ENCODE data around the gene SNRPE. TPM values are rescaled to one million over a fixed set of nuclear protein-coding genes. Genes with fewer than 3 reads are reported as not detected.
"Not testable (repeated sequence)": the region's sequence is repeated elsewhere in the genome, so short reads cannot be mapped to it uniquely, and the experiment has no call there.

Gene SNRPE
- total RNA-seq, 8 experiments from 2014 or later = 104 to 392 (median 191) TPM

DNA sequence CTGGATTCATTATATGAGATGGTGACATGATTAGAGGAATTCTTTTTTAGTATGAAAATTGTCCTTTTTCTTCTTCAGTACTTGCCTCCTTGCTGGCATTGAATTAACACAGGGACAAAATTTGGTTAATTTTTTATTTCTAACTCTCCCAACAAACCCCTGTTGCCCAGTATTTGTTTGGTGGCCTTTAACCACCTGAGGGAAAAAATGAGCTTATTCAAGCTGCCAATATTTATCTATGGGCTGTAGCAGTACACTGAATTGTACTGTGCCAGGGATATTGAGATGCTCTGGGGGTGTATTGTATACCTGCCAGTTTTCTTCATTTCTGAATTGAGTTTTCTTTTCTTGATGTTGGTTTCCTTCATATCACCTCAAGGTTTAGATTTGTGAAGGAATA is 8.3 kb upstream of the SNRPE start:
- not testable (repeated sequence) for H3K4me3 ChIP-seq; ATAC-seq (replicated peaks in 6 of 8); H3K27ac ChIP-seq; H3K4me1 ChIP-seq (replicated peaks in 1 of 2)
- in situ Hi-C loops (cut with MboI; ENCODE audit: low pct_unique_long_range_greater_than_20kb in 2 of 9, low sequenced_read_pairs in 9 of 9, unreplicated experiment in 9 of 9) = loop anchor here in 6 of 9 experiments (25.0 kb wide), 2 partner anchors 509 to 534 kb away; partner anchors contain the start of gene PLEKHA6 (in 1 of the 6)

DNA sequence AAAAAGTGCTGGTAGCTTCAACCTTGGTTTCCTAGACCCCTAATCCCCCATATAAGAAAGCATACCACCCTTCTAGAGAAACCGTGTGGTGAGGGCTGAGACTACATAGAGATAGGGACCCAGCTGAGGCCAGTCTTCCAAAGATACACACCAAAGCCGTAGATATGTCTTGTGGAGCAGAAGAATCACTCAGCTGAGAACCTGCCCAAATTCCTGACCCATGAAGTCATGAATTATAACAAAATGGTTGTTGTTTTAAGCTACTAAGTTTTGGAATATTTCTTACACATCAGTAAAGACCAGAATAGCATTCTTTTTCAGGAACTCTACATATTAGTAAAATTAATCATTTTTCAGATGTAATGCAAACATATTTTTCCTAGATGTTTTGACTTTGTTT is 3.3 kb upstream of the SNRPE start:
- no peak overlapping the region for H3K27ac ChIP-seq
- peaks cover 6% of the 10 kb centered on the region in 2 donors for H3K4me1 ChIP-seq (replicated peaks in 1 of 2)
- no peak overlapping the region for H3K4me3 ChIP-seq
- in situ Hi-C loops (cut with MboI; ENCODE audit: low pct_unique_long_range_greater_than_20kb in 2 of 9, low sequenced_read_pairs in 9 of 9, unreplicated experiment in 9 of 9) = loop anchor here in 6 of 9 experiments (25.0 kb wide), 2 partner anchors 504 to 529 kb away; partner anchors contain the start of gene PLEKHA6 (in 1 of the 6)
- no peak for ATAC-seq (replicated peaks in 6 of 8)
- 50 to 80% (median 50%) methylated on average over 1 to 2 of the region's 2 CpGs; no CpG with 5 or more reads in 5 of the 10 experiments for WGBS, 10 experiments

DNA sequence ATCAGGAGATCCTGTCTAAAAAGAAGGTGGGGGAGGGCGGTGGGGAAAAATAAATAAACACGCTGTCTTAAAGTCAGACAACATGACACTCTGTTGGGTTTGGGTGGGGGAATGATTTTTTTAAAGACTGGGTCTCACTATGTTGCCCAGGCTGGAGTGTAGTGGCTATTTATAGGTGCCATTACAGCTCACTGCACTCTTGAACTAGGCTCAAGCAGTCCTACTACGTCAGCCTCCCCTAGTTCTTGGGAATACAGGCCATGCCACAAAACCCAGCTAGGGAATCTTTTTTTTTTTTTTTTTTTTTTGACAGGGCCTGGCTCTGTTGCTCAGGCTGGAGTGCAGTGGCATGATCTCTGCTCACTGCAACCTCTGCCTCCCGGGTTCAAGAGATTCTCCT is 2.4 kb upstream of the SNRPE start:
- in situ Hi-C loops (cut with MboI; ENCODE audit: low pct_unique_long_range_greater_than_20kb in 2 of 9, low sequenced_read_pairs in 9 of 9, unreplicated experiment in 9 of 9) = loop anchor here in 6 of 9 experiments (25.0 kb wide), 2 partner anchors 503 to 528 kb away; partner anchors contain the start of gene PLEKHA6 (in 1 of the 6)
- peaks cover 6 to 10% of the 10 kb centered on the region in 2 donors for H3K4me1 ChIP-seq (replicated peaks in 1 of 2)

DNA sequence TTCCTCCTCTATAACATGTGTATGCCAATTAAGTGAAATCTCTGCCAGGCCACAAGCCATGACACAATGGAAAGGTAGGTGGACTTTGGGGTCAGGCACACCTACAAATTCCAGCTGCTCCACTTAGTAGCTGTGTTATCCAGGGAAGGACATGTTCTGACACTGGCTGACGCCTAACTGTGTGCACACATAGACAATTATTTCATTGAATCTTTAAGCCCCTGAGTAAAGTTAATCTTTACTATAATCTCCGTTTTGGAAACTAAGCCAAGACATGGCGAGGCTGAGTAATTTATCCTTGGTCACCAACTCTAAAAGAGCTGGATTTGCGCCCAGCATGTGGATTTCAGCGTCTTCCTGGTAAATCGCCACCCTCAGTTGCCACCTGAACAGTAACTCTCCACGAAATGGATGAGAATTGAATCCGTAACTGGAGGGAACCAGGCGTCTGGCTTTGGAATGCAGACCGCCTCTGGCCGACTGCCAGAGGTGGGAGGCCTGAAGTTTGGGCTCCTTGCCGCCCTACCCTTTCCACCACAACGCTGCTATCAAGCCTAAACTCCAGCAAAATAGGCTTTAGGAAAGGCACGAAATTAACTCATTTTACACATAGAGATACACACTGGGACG is 888 bp upstream of the SNRPE start:
- Histone ChIP-seq H3K4me3 (no peak overlapping the region), H3K27ac (no peak overlapping the region), H3K4me1 (replicated peaks in 1 of 2) (peaks cover 6 to 10% of the 10 kb centered on the region in 2 donors)
- ATAC-seq (replicated peaks in 6 of 8) = peak in 1 of 8 experiments; percentile 1
- WGBS, 10 experiments = 6 to 90% (median 82%) methylated on average over 1 to 14 of the region's 15 CpGs
- in situ Hi-C loops (cut with MboI; ENCODE audit: low pct_unique_long_range_greater_than_20kb in 2 of 9, low sequenced_read_pairs in 9 of 9, unreplicated experiment in 9 of 9) = loop anchor here in 8 of 9 experiments (10.0 to 25.0 kb wide), 5 partner anchors 264 to 527 kb away; partner anchors contain the start of gene PLEKHA6 (in 1 of the 8)

More for the DNA sequence above, 2.4 kb upstream of the SNRPE start:
- H3K4me3 ChIP-seq = no peak overlapping the region
- no peak for ATAC-seq (replicated peaks in 6 of 8)
- no peak overlapping the region for H3K27ac ChIP-seq
- 78 to 87% (median 81%) methylated on average over 2 to 4 of the region's 4 CpGs; no CpG with 5 or more reads in 6 of the 10 experiments for WGBS, 10 experiments

DNA sequence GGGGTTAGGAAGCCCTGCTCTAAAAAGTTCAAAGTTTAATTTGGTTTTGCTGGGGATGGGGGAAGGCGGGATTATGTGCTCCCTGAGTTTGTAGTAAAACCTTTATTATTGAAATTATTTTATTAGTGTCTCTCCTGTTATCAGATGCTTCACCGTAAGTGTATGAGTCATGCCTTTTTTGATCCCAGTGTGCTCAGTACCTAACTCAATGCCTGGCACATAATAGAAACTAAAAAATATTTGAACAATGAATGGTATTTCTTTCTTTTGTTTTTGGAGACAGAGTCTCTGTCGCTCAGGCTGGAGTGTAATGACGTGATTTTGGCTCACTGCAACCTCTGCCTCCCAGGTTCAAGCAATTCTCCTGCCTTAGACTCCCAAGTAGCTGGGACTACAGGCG is 6.4 kb downstream of the SNRPE start:
- no peak for ATAC-seq (replicated peaks in 6 of 8)

DNA sequence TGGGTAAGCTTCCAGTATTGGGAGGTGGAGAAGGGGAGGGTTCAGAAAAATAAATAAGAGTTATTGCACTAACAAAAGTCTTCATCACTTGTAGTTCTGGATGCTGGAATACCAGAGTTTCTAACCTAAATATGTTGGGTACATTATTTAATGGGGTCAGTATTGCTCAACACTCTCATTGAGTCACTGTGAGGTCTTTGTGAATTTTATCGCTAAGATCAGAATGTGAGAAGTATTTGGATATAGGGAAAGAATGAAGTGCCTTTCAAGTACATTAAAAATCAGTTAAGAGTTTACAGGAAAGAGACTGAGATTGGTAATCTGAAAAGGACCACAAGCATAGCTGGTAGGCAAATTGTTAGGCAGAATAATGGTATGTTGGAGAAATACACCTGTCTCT is 8.8 kb downstream of the SNRPE start:
- in situ Hi-C loops (cut with MboI; ENCODE audit: low pct_unique_long_range_greater_than_20kb in 2 of 9, low sequenced_read_pairs in 9 of 9, unreplicated experiment in 9 of 9) = loop anchor here in 7 of 9 experiments (5.0 to 25.0 kb wide), 5 partner anchors 252 to 517 kb away; partner anchors contain the start of gene PLEKHA6 (in 1 of the 7)
- Histone ChIP-seq H3K4me3 (no peak overlapping the region), H3K4me1 (replicated peaks in 1 of 2) (peaks cover 6% of the 10 kb centered on the region in 2 donors), H3K27ac (no peak overlapping the region)
- 43 to 100% (median 100%) methylated on average over 1 of the region's 1 CpG; no CpG with 5 or more reads in 2 of the 10 experiments for WGBS, 10 experiments
- ATAC-seq (replicated peaks in 6 of 8) = no peak

More for the DNA sequence above, 6.4 kb downstream of the SNRPE start:
- WGBS, 10 experiments = 68 to 100% (median 82%) methylated on average over 1 to 5 of the region's 5 CpGs; no CpG with 5 or more reads in 2 of the 10 experiments
- peaks cover 6 to 11% of the 10 kb centered on the region in 2 donors for H3K4me1 ChIP-seq (replicated peaks in 1 of 2)
- no peak overlapping the region for H3K27ac ChIP-seq
- in situ Hi-C loops (cut with MboI; ENCODE audit: low pct_unique_long_range_greater_than_20kb in 2 of 9, low sequenced_read_pairs in 9 of 9, unreplicated experiment in 9 of 9) = loop anchor here in 8 of 9 experiments (10.0 to 25.0 kb wide), 5 partner anchors 257 to 519 kb away; partner anchors contain the start of gene PLEKHA6 (in 1 of the 8)
- H3K4me3 ChIP-seq = no peak overlapping the region

DNA sequence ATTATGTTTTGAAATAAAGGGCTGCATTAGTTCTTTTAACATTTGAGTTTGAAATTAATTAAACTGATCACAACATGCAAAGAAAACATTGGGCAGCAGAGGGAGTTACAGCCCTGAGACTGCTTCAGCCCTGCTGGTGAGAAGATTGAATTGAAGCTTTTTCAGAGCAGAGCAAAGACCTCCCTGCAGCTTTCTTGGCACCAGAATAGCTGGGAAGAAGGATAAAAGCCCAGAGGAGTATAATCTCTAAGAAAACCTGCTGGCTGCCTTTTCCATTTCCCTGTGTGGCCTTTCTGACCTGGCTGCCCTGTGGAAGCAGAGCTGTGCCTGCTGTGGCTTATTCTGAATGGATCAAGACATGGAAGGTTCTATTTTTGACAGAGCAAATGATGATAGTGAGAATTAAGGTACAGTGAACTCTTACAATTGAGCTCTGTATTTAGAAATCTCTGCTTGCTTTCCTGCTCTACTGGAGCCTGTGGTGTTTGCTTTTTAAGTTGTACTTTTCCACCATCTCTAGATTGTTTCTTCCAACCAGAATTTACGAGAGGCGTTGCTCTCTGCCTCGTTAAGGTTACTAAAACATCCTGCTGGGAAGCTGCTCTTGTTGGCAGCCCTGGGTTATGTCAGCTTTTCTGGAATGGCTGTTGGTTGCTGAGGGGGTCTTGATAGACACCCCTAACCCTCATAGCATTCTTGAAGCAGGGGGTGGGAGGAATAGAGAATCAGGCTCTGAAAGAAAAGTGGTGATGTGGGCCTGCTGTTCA is 9.9 kb downstream of the SNRPE start:
- Histone ChIP-seq H3K4me1 (replicated peaks in 1 of 2) (peaks cover 6% of the 10 kb centered on the region in 2 donors), H3K4me3 (no peak overlapping the region), H3K27ac (no peak overlapping the region)
- ATAC-seq (replicated peaks in 6 of 8) = peak; percentile 76 to 93 (median 87)
- in situ Hi-C loops (cut with MboI; ENCODE audit: low pct_unique_long_range_greater_than_20kb in 2 of 9, low sequenced_read_pairs in 9 of 9, unreplicated experiment in 9 of 9) = loop anchor here in 7 of 9 experiments (5.0 to 25.0 kb wide), 5 partner anchors 251 to 516 kb away; partner anchors contain the start of gene PLEKHA6 (in 1 of the 7)
- 78 to 100% (median 88%) methylated on average over 1 to 3 of the region's 3 CpGs; no CpG with 5 or more reads in 4 of the 10 experiments for WGBS, 10 experiments

DNA sequence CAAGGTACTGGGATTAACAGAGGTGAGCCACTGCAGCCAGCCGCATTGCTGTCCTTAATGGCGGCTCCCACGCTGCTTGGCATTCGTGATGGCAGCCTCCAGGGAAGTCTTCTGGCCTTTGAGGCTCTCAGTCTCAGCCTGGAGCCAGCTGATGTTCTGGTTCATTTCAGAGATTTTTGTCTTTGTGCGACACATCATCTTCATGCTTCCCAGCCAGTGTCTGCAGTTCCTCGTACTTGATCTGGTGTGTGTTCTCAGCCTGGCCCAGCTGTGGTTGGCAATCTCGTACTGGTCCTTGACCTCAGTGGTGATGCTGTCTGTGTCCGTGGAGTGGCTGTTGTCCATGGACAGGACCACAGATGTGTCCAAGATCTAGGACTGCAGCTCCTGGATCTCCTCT is 11.7 kb downstream of the SNRPE start:
- H3K4me3 ChIP-seq = no peak overlapping the region
- ATAC-seq (replicated peaks in 6 of 8) = no peak
- in situ Hi-C loops (cut with MboI; ENCODE audit: low pct_unique_long_range_greater_than_20kb in 2 of 9, low sequenced_read_pairs in 9 of 9, unreplicated experiment in 9 of 9) = loop anchor here in 7 of 9 experiments (5.0 to 25.0 kb wide), 5 partner anchors 249 to 514 kb away; partner anchors contain the start of gene PLEKHA6 (in 1 of the 7)
- H3K4me1 ChIP-seq (replicated peaks in 1 of 2) = peaks cover 6% of the 10 kb centered on the region in 2 donors
- WGBS, 10 experiments = 60 to 95% (median 89%) methylated on average over 3 to 8 of the region's 8 CpGs; no CpG with 5 or more reads in 5 of the 10 experiments
- no peak overlapping the region for H3K27ac ChIP-seq

DNA sequence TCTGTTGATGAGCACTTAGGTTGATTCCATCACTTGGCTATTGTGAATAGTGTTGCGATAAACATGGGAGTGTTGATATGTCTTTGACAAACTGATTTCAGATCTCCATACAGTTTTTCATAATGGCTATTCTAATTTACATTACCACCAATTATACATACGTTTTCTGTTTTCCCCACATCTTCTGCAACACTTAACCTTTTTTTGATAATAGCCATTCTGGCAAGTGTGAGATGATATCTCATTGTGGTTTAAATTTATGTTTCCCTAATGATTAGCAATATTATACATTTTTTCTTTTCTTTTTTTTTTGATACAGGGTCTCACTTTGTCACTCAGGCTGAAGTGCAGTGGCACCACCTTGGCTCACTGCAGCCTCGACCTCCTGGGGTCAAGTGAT is 17.0 kb downstream of the SNRPE start:
- Histone ChIP-seq H3K27ac (no peak overlapping the region), H3K4me3 (no peak overlapping the region), H3K4me1 (replicated peaks in 1 of 2) (no peaks in the 10 kb centered on the region)
- in situ Hi-C loops (cut with MboI; ENCODE audit: low pct_unique_long_range_greater_than_20kb in 2 of 9, low sequenced_read_pairs in 9 of 9, unreplicated experiment in 9 of 9) = loop anchor here in 3 of 9 experiments (10.0 kb wide), 1 partner anchor 246 kb away; no protein-coding TSS in a partner anchor
- ATAC-seq (replicated peaks in 6 of 8) = no peak
- WGBS, 10 experiments = 80 to 100% (median 93%) methylated on average over 1 to 3 of the region's 3 CpGs

DNA sequence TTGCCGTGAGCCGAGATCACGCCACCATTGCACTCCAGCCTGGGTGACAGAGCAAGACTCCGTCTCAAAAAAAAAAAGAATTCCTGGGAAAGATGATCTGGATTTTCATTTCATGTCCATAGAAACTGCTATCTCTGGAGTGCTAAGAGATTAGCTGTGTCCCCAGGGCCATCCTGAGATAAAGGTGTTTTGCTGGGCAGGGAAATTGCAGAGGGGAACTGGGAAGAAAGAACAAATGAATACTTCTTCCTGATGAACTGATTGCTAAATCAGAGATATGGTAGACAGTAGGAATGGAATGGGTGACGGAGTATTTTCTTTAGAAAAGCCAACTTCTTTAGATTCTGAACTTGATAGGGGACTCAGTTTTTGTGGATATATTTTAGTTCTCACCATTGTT is 19.2 kb downstream of the SNRPE start:
- 91 to 100% (median 100%) methylated on average over 1 to 5 of the region's 5 CpGs; no CpG with 5 or more reads in 4 of the 10 experiments for WGBS, 10 experiments
- ATAC-seq (replicated peaks in 6 of 8) = no peak
- H3K27ac ChIP-seq = no peak overlapping the region
- in situ Hi-C loops (cut with MboI; ENCODE audit: low pct_unique_long_range_greater_than_20kb in 2 of 9, low sequenced_read_pairs in 9 of 9, unreplicated experiment in 9 of 9) = no loop called here
- no peaks in the 10 kb centered on the region for H3K4me1 ChIP-seq (replicated peaks in 1 of 2)
- H3K4me3 ChIP-seq = no peak overlapping the region

DNA sequence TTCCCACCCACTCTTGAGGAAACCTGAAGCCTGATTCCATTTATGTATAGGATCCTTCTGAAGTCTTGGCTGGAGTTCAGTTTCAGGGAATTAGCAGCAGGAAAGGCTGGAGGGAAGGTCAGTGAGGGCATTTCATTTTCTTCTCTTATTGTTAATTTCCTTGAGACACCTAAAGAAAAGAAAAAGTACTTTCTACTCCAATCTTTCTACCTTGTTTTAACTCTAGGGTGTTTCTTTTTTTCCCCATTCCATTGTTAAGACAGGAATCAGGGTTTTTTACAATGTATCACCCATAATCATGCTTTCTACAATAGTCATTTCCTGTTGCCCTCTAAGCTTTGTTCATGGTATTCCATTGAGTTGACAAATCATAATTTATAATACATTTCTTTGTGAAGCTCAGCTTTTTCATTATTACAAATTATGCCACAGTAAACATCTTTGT is 27.4 kb downstream of the SNRPE start:
- in situ Hi-C loops (cut with MboI; ENCODE audit: low pct_unique_long_range_greater_than_20kb in 2 of 9, low sequenced_read_pairs in 9 of 9, unreplicated experiment in 9 of 9) = no loop called here
- no peaks in the 10 kb centered on the region for H3K4me1 ChIP-seq (replicated peaks in 1 of 2)
- no peak overlapping the region for H3K4me3 ChIP-seq
- H3K27ac ChIP-seq = no peak overlapping the region
- no peak for ATAC-seq (replicated peaks in 6 of 8)

DNA sequence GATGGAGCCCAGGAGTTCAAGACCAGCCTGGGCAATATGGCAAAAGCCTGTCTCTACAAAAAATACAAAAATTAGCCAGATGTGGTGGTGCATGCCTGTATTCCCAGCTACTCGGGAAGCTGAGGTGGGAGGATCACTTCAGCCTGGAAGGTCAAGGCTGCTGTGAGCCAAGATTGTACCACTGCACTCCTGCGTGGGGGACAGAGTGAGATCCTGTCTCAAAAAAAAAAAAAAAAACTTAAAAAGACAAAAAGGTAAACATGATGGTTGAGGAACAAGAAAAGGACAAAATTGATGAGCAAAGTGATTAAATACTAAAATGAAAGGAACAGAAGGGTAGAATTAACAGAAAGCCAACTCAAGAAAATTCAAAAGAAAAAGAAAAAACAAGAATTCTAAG is 30.6 kb downstream of the SNRPE start:
- H3K27ac ChIP-seq = no peak overlapping the region
- WGBS, 10 experiments = 70 to 100% (median 78%) methylated on average over 2 of the region's 2 CpGs; no CpG with 5 or more reads in 2 of the 10 experiments

More for the DNA sequence above, 30.6 kb downstream of the SNRPE start:
- Histone ChIP-seq H3K4me1 (replicated peaks in 1 of 2) (no peaks in the 10 kb centered on the region), H3K4me3 (no peak overlapping the region)
- in situ Hi-C loops (cut with MboI; ENCODE audit: low pct_unique_long_range_greater_than_20kb in 2 of 9, low sequenced_read_pairs in 9 of 9, unreplicated experiment in 9 of 9) = no loop called here
- ATAC-seq (replicated peaks in 6 of 8) = no peak
